T-cell (primary cell): ENCODE results near the gene LCP2. TPM values are rescaled to one million over a fixed set of nuclear protein-coding genes. Genes with fewer than 3 reads are reported as not detected.

Experiments
- ATAC-seq, 4 experiments: fragments of 200-7000 bp in 3 of 4; fragments of 150-1000 bp in 1 of 4; cut with Tn5 transposase; replicated peaks in 1 of 4; 1 replicate in 3 of 4; 2 replicates in 1 of 4; pipeline ENCODE4 v1.10.0; 2021; ENCODE audit warnings: moderate library complexity in 3 of 4, mild to moderate bottlenecking in 2 of 4, moderate number of reproducible peaks in 1 of 4
- CTCF ChIA-PET, 2 donors: fragments of 300-600 bp; sonication (Branson Sonifier 250); formaldehyde crosslinking; loops; one replicate each; lab custom pipeline; 2022; ENCODE audit warnings: antibody characterized with exemption in 2 of 2; lab: Charles Lee
- POLR2A ChIA-PET, 2 donors: fragments of 300-600 bp; sonication (Branson Sonifier 250); formaldehyde crosslinking; loops; one replicate each; lab custom pipeline; 2022; ENCODE audit warnings: antibody characterized with exemption in 2 of 2; lab: Charles Lee
- DNase-seq, 35 experiments: peaks; one replicate each; pipeline versions ENCODE4 v3.0.0 to v3.0.0-alpha.2; 2013 to 2023
- H3K27ac ChIP-seq: one replicate; pipeline ENCODE4 v1.5.1; 2013; ENCODE audit warnings: low read length
- H3K27me3 ChIP-seq, 2 experiments: replicated peaks in 1 of 2; 1 replicate in 1 of 2; 2 replicates in 1 of 2; pipeline versions ENCODE4 v1.6.1 to v1.7.0; 2013; ENCODE audit warnings: low read length in 1 of 2, mixed read lengths in 1 of 2; ENCODE audit not compliant: control insufficient read depth in 2 of 2, insufficient read depth in 2 of 2; ENCODE audit errors: extremely low read depth in 1 of 2
- H3K36me3 ChIP-seq, 2 donors: 1 replicate in 1 of 2; 2 replicates in 1 of 2; pipeline versions ENCODE4 v1.6.1 to v1.7.0; 2013; ENCODE audit warnings: low read length in 1 of 2; ENCODE audit not compliant: control insufficient read depth in 2 of 2, insufficient read depth in 1 of 2; ENCODE audit errors: extremely low read depth in 1 of 2
- H3K4me1 ChIP-seq, 2 experiments: 1 replicate in 1 of 2; 2 replicates in 1 of 2; pipeline versions ENCODE4 v1.6.1 to v1.7.0; 2013; ENCODE audit warnings: low read length in 2 of 2, mixed read lengths in 1 of 2; ENCODE audit not compliant: insufficient read depth in 2 of 2, control insufficient read depth in 1 of 2; ENCODE audit errors: extremely low read depth in 1 of 2
- H3K4me3 ChIP-seq, 2 donors: 1 replicate in 1 of 2; 2 replicates in 1 of 2; pipeline versions ENCODE4 v1.5.1 to v1.7.0; 2013; ENCODE audit warnings: mild to moderate bottlenecking in 2 of 2, low read length in 1 of 2, moderate library complexity in 1 of 2; ENCODE audit not compliant: control insufficient read depth in 1 of 2; ENCODE audit errors: extremely low read depth in 1 of 2
- H3K9me3 ChIP-seq: 2 replicates; pipeline ENCODE4 v1.7.0; 2013
- H3K27ac Mint-ChIP-seq, 2 donors: one replicate each; pipeline ENCODE4 v1.8.0; 2020 to 2021; ENCODE audit warnings: mild to moderate bottlenecking in 2 of 2, mixed read lengths in 2 of 2
- H3K27me3 Mint-ChIP-seq, 2 donors: one replicate each; pipeline ENCODE4 v1.8.0; 2021 to 2022; ENCODE audit warnings: mixed read lengths in 2 of 2
- H3K36me3 Mint-ChIP-seq: one replicate; pipeline ENCODE4 v1.8.0; 2021; ENCODE audit warnings: mixed read lengths
- H3K4me1 Mint-ChIP-seq, 3 donors: one replicate each; pipeline ENCODE4 v1.8.0; 2020 to 2022; ENCODE audit warnings: mixed read lengths in 3 of 3, mild to moderate bottlenecking in 1 of 3
- H3K4me3 Mint-ChIP-seq, 3 donors: one replicate each; pipeline ENCODE4 v1.8.0; 2020 to 2022; ENCODE audit warnings: mild to moderate bottlenecking in 3 of 3, mixed read lengths in 3 of 3, moderate library complexity in 3 of 3
- H3K9me3 Mint-ChIP-seq, 3 donors: one replicate each; pipeline ENCODE4 v1.8.0; 2020 to 2022; ENCODE audit warnings: mixed read lengths in 3 of 3
- WGBS: methylation state at CpG from one replicate; pipeline ENCODE4 v1.1.5; 2013; ENCODE audit warnings: missing lambda C conversion rate; ENCODE audit not compliant: insufficient coverage; 5-methylcytosine and 5-hydroxymethylcytosine counted together
- total RNA-seq, 35 experiments: library from RNA in 6 of 35; stranded (reverse) in 6 of 35; fragments of 120-200 nt in 1 of 35; gene quantifications; one replicate each; pipeline versions ENCODE4 v1.2.1 to v1.2.4 and lab custom pipeline; 2013 to 2026

The LCP2 gene
- total RNA-seq, 5 donors from 2014 or later (not counting 1 experiment from before 2014, with no cell fraction given), result 355 to 394 (median 374) TPM

DNA sequence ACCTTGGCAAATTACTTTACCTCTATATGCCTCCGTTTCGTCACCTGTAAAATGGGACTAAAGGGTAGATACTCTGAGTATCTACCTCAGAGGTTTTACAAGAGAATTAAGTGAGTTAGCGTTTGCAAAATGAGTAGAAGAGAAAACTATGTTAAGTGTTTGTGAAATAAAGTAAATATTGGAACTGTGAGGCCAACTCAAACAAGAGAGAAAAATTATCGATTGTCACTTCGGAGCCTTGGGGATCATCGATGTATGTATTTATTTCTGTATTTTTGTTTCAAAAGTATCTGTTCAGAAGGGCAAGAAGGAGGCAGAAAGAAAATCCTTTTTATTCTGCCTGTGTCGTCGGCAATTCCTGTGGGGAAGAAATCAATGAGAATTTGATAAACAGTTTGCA, 90.6 kb downstream of the LCP2 start:
- H3K36me3 Mint-ChIP-seq, result peaks cover 4% of the 10 kb centered on the region
- H3K9me3 ChIP-seq, result no peaks in the 10 kb centered on the region
- DNase-seq (no peak), ATAC-seq (no peak)
- no peaks in the 10 kb centered on the region for H3K36me3 ChIP-seq
- H3K4me3 ChIP-seq, result no peak overlapping the region
- H3K27ac ChIP-seq, result no peak overlapping the region
- no peaks in the 10 kb centered on the region for H3K27me3 ChIP-seq
- no peak overlapping the region for H3K4me3 Mint-ChIP-seq
- no peaks in the 10 kb centered on the region for H3K4me1 Mint-ChIP-seq
- WGBS, result 94% methylated on average over 2 of the region's 8 CpGs
- peaks cover 14 to 35% of the 10 kb centered on the region in 2 donors for H3K27me3 Mint-ChIP-seq
- no peak overlapping the region for H3K27ac Mint-ChIP-seq
- CTCF ChIA-PET, result no interaction called here
- POLR2A ChIA-PET, result no interaction called here
- H3K4me1 ChIP-seq, result no peaks in the 10 kb centered on the region
- peaks cover 0 to 5% (median 0%) of the 10 kb centered on the region in 3 donors for H3K9me3 Mint-ChIP-seq

DNA sequence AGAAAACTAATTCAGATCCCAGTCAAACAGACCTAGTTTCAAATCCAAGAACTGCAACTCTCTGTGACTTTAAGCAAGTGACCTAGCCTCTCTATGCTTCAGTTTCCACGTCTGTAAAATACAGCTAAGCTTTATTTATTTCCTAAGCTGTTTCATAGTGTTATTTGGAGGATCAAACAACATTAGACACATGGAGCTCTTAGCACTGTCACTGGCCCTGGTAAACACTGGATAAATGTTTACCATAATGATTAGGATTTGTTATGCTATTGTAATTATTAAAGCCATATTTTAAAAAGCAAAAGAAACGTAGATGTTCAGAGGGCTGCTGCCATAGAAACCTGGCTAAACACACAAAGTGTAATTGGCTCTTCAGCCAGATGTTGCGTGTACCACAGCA, 91.4 kb downstream of the LCP2 start:
- H3K9me3 ChIP-seq, result no peaks in the 10 kb centered on the region
- Mint-ChIP-seq H3K4me1 (no peaks in the 10 kb centered on the region), H3K9me3 (peaks cover 0 to 5% (median 0%) of the 10 kb centered on the region in 3 donors), H3K4me3 (no peak overlapping the region), H3K36me3 (peaks cover 4% of the 10 kb centered on the region), H3K27me3 (peaks cover 13 to 30% of the 10 kb centered on the region in 2 donors), H3K27ac (no peak overlapping the region)
- ChIA-PET POLR2A (no interaction called here), CTCF (no interaction called here)
- no peak overlapping the region for H3K27ac ChIP-seq
- DNase-seq (no peak), ATAC-seq (no peak)
- H3K36me3 ChIP-seq, result no peaks in the 10 kb centered on the region
- H3K4me1 ChIP-seq, result no peaks in the 10 kb centered on the region
- no CpG with 5 or more reads among the region's 3 CpGs for WGBS
- no peaks in the 10 kb centered on the region for H3K27me3 ChIP-seq
- H3K4me3 ChIP-seq, result no peak overlapping the region

DNA sequence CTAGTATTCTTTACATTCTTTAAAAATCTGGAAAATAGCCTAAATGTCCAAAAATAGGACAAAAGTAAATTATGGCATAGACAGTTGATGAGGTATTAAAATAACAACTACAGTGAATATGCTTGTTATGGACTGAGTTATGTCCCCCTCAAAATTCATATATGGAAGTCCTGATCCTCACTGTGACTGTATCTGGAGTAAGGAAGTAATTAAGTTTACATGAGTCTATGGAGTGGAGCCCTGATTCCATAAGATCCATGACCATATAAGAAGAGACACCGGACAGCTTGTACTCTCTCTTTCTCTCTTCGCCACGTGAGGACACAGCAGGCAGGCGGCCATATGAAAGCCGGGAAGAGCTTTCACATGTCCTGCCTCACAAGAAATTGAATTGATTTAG, 93.4 kb downstream of the LCP2 start:
- H3K27ac ChIP-seq, result no peak overlapping the region
- no peak for ATAC-seq
- Mint-ChIP-seq H3K27me3 (peaks cover 9 to 19% of the 10 kb centered on the region in 2 donors), H3K9me3 (no peaks in the 10 kb centered on the region), H3K36me3 (no peaks in the 10 kb centered on the region), H3K4me3 (no peak overlapping the region), H3K27ac (no peak overlapping the region), H3K4me1 (no peaks in the 10 kb centered on the region)
- H3K4me3 ChIP-seq, result no peak overlapping the region
- no peaks in the 10 kb centered on the region for H3K4me1 ChIP-seq
- peaks cover 0 to 4% of the 10 kb centered on the region in 2 experiments for H3K27me3 ChIP-seq
- no peaks in the 10 kb centered on the region for H3K36me3 ChIP-seq
- ChIA-PET POLR2A (interaction anchor here in 1 of 2 donors (0.6 kb wide), 1 partner anchor 90 kb away, joined by 3 read pairs; no protein-coding TSS in a partner anchor), CTCF (interaction anchor here in 1 of 2 donors (0.6 kb wide), 1 partner anchor 1795 kb away, joined by 3 read pairs; no protein-coding TSS in a partner anchor)
- no peak for DNase-seq
- 83% methylated on average over 5 of the region's 5 CpGs for WGBS
- H3K9me3 ChIP-seq, result no peaks in the 10 kb centered on the region

DNA sequence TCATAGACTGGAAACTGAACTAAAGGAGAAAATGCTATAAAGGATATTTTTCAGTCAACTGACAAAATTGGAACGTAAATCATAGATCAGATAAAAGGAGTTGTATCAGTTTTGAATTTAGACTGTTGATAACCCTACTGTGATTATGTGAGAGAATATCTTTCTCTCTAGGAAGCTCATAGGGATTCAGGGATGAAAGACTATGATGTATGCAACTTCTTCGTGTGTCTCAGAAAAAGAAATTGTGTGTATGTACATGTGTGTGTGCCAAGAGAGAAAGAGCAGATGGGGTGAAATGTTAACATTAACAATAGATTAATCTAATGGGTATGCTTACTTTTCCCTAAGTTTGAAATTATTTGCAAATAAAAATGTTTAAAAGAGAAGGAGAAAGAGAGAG, 95.5 kb downstream of the LCP2 start:
- peaks cover 0 to 4% of the 10 kb centered on the region in 2 experiments for H3K27me3 ChIP-seq
- ChIA-PET CTCF (no interaction called here), POLR2A (no interaction called here)
- Mint-ChIP-seq H3K9me3 (no peaks in the 10 kb centered on the region), H3K4me3 (no peak overlapping the region), H3K36me3 (no peaks in the 10 kb centered on the region), H3K27me3 (peaks cover 10 to 15% of the 10 kb centered on the region in 2 donors), H3K27ac (no peak overlapping the region), H3K4me1 (no peaks in the 10 kb centered on the region)
- H3K4me1 ChIP-seq, result no peaks in the 10 kb centered on the region
- H3K9me3 ChIP-seq, result no peaks in the 10 kb centered on the region
- no peaks in the 10 kb centered on the region for H3K36me3 ChIP-seq
- H3K27ac ChIP-seq, result no peak overlapping the region
- H3K4me3 ChIP-seq, result no peak overlapping the region
- ATAC-seq, result no peak
- no CpG with 5 or more reads among the region's 2 CpGs for WGBS
- DNase-seq, result no peak

DNA sequence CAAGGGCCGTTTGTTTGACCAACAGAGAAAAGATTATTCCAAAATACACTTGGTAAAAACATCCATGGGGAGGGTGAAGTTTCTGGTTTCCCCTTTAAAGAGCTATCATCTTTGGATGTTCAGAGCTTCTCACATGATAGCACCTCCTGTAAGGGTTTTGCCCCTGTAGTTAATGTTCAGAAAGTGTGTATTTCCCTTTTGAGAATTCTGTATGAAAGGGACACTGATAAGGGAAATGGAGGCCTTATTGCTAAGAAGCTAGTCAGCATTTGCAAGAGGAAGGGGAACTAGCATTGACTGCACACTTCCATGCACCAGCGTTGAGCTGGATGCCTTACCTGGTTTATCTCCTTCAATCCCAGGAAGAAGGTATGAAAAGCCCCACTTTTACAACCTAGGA, 96.3 kb downstream of the LCP2 start:
- H3K4me1 ChIP-seq, result no peaks in the 10 kb centered on the region
- no peak overlapping the region for H3K27ac ChIP-seq
- H3K4me1 Mint-ChIP-seq, result no peaks in the 10 kb centered on the region
- H3K4me3 Mint-ChIP-seq, result no peak overlapping the region
- H3K27me3 Mint-ChIP-seq, result peaks cover 10 to 11% of the 10 kb centered on the region in 2 donors
- DNase-seq (no peak), ATAC-seq (no peak)
- WGBS, result 80% methylated on average over 1 of the region's 2 CpGs
- no peaks in the 10 kb centered on the region for H3K9me3 Mint-ChIP-seq
- ChIA-PET POLR2A (no interaction called here), CTCF (no interaction called here)
- no peaks in the 10 kb centered on the region for H3K36me3 ChIP-seq
- no peak overlapping the region for H3K27ac Mint-ChIP-seq
- peaks cover 0 to 8% of the 10 kb centered on the region in 2 experiments for H3K27me3 ChIP-seq
- H3K4me3 ChIP-seq, result no peak overlapping the region
- no peaks in the 10 kb centered on the region for H3K9me3 ChIP-seq
- H3K36me3 Mint-ChIP-seq, result no peaks in the 10 kb centered on the region

DNA sequence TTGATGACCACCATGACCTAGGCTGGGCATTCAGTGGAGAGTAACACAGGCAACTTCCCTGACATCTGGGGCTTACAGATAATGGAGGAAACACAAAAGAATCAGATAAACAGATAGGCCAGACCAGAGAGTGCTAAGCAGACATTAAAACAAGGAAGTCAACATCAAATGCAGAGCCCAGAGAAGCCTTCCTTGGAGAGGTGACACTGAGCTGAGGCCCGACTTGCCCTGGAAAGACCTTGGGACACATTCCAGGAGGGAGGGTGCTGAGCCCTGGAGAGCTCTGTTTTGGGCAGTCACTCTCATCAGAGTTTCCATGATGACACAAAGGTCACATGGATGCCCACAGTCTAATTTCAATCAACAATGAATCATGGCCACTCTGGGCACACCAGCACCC, 96.7 kb downstream of the LCP2 start:
- ChIA-PET POLR2A (no interaction called here), CTCF (no interaction called here)
- Histone ChIP-seq H3K36me3 (no peaks in the 10 kb centered on the region), H3K27me3 (peaks cover 0 to 9% of the 10 kb centered on the region in 2 experiments), H3K4me3 (no peak overlapping the region), H3K27ac (no peak overlapping the region), H3K4me1 (no peaks in the 10 kb centered on the region), H3K9me3 (no peaks in the 10 kb centered on the region)
- Mint-ChIP-seq H3K36me3 (no peaks in the 10 kb centered on the region), H3K4me3 (no peak overlapping the region), H3K4me1 (no peaks in the 10 kb centered on the region), H3K27me3 (peaks cover 11% of the 10 kb centered on the region in 2 donors), H3K27ac (no peak overlapping the region), H3K9me3 (no peaks in the 10 kb centered on the region)
- DNase-seq (no peak), ATAC-seq (no peak)
- 0% methylated on average over 1 of the region's 1 CpG for WGBS
